HepG2 (cell line): ENCODE results near the gene TTC31. TPM values are rescaled to one million over a fixed set of nuclear protein-coding genes. Genes with fewer than 3 reads are reported as not detected.

Source experiments
- DDIT3 ChIP-seq: sonication (generic); formaldehyde crosslinking; IDR thresholded peaks from 2 replicates; pipeline ENCODE4 v1.4.0; 2020; ENCODE audit warnings: mild to moderate bottlenecking, missing genetic modification reagents
- KIAA2018 ChIP-seq: sonication (generic); formaldehyde crosslinking; IDR thresholded peaks from 2 replicates; pipeline ENCODE4 v1.5.0; 2020; ENCODE audit warnings: mild to moderate bottlenecking, missing genetic modification reagents, borderline replicate concordance
- MAFG ChIP-seq: sonication (generic); formaldehyde crosslinking; IDR thresholded peaks from 2 replicates; pipeline ENCODE4 v1.5.1; 2020; ENCODE audit warnings: mild to moderate bottlenecking, missing genetic modification reagents
- PHF21A ChIP-seq: sonication (generic); formaldehyde crosslinking; IDR thresholded peaks from 2 replicates; pipeline ENCODE4 v1.5.0; 2020; ENCODE audit warnings: mild to moderate bottlenecking, missing genetic modification reagents
- PITX1 ChIP-seq: sonication (generic); formaldehyde crosslinking; IDR thresholded peaks from 2 replicates; pipeline ENCODE4 v1.5.1; 2020; ENCODE audit warnings: mild to moderate bottlenecking, missing genetic modification reagents
- RELA ChIP-seq: sonication (generic); formaldehyde crosslinking; IDR thresholded peaks from 2 replicates; pipeline ENCODE4 v1.4.0; 2020; ENCODE audit warnings: missing genetic modification reagents
- ZBTB21 ChIP-seq: sonication (generic); formaldehyde crosslinking; IDR thresholded peaks from 2 replicates; pipeline ENCODE4 v1.4.0; 2020; ENCODE audit warnings: missing genetic modification reagents
- ZNF263 ChIP-seq: sonication (generic); formaldehyde crosslinking; IDR thresholded peaks from 2 replicates; pipeline ENCODE4 v1.4.0; 2020; ENCODE audit warnings: missing genetic modification reagents
- ZNF3 ChIP-seq: IDR thresholded peaks from 2 replicates; pipeline ENCODE4 v1.7.0; 2017; ENCODE audit warnings: inconsistent platforms
- ZNF333 ChIP-seq: sonication (generic); formaldehyde crosslinking; IDR thresholded peaks from 2 replicates; pipeline ENCODE4 v1.4.0; 2020; ENCODE audit warnings: mild to moderate bottlenecking, missing genetic modification reagents, borderline replicate concordance
- ZNF691 ChIP-seq: sonication (generic); formaldehyde crosslinking; IDR thresholded peaks from 2 replicates; pipeline ENCODE4 v1.4.0; 2020; ENCODE audit warnings: missing genetic modification reagents, low read depth, mild to moderate bottlenecking, borderline replicate concordance
- ZNF792 ChIP-seq: IDR thresholded peaks from 2 replicates; pipeline ENCODE4 v1.6.1; 2016
- ZSCAN29 ChIP-seq: sonication (generic); formaldehyde crosslinking; conservative IDR thresholded peaks from 2 replicates; pipeline ENCODE4 v1.4.0; 2020; ENCODE audit warnings: mild to moderate bottlenecking, missing genetic modification reagents
- polyA plus RNA-seq, 8 experiments: library from polyadenylated mRNA; depleted of rRNA in 3 of 8; stranded (reverse) in 7 of 8; unstranded in 1 of 8; fragments of >200 nt; fragmentation: Illumina TruSeq in 4 of 8; extraction: Trizol in 4 of 8; gene quantifications; 2 replicates each; pipeline versions ENCODE4 v1.2.1 to v1.2.3, GENCODE V29; 2011 to 2016; ENCODE audit warnings: low read depth in 4 of 8, missing spikeins in 1 of 8, mixed read lengths in 1 of 8; ENCODE audit not compliant: insufficient read depth in 1 of 8
- total RNA-seq, 5 experiments: library from RNA; depleted of rRNA; stranded (reverse); fragments of >200 nt; fragmentation: Illumina TruSeq; extraction: Trizol; gene quantifications; 2 replicates each; pipeline ENCODE4 v1.2.3, GENCODE V29; 2016; ENCODE audit warnings: low read depth in 1 of 5
- TF ChIP-seq, protein P1 (sequence below): sonication (generic); formaldehyde crosslinking; IDR thresholded peaks from 2 replicates; pipeline ENCODE4 v1.4.0; 2020; ENCODE audit warnings: missing genetic modification reagents, borderline replicate concordance
- TF ChIP-seq, protein P2 (sequence below): sonication (generic); formaldehyde crosslinking; IDR thresholded peaks from 2 replicates; pipeline ENCODE4 v1.4.0; 2020; ENCODE audit warnings: mild to moderate bottlenecking, missing genetic modification reagents, borderline replicate concordance
- TF ChIP-seq, protein P3 (sequence below): sonication (generic); formaldehyde crosslinking; IDR thresholded peaks from 2 replicates; pipeline ENCODE4 v1.9.0; 2022; ENCODE audit warnings: missing genetic modification reagents, mild to moderate bottlenecking, borderline replicate concordance

Gene TTC31
- total and polyA plus RNA-seq, 2 of the 13 experiments (the other 11 are each of a cell fraction or from before 2014, with no cell fraction given): 28.3 to 39.5 TPM

DNA sequence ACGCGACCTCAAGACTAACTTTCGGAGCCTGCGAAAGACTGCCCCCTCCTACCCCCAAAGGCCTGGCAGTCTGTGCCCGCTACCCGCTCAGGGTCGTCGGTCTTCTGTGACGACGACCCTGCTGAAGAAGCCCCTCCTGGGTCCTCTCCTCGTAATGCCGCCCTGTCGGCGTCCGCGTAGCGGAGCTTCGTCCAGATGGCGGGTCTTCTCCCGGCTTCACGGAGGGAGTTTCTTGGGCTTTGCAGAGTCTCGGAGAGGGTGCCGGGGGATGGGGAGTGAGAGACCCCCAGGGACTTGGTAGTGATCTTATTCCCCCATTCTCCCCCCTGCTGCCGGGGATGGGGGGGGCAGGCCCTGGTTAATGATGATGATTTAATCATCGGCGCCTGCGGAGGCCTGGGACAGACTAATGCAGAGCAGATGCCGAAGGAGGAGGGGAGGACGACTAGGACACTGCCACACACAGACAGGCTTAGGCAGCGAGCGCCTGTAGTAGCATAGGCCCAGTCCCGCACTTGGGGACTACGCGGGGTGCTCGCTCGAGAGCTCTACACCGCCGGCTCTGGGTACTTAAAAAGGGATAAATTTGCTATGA, 25.1 kb downstream of the TTC31 start (continued):
- TF ChIP-seq, protein P1, sequence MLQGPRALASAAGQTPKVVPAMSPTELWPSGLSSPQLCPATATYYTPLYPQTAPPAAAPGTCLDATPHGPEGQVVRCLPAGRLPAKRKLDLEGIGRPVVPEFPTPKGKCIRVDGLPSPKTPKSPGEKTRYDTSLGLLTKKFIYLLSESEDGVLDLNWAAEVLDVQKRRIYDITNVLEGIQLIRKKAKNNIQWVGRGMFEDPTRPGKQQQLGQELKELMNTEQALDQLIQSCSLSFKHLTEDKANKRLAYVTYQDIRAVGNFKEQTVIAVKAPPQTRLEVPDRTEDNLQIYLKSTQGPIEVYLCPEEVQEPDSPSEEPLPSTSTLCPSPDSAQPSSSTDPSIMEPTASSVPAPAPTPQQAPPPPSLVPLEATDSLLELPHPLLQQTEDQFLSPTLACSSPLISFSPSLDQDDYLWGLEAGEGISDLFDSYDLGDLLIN (CRISPR knock-in tag): no peak
- TF ChIP-seq, protein P2, sequence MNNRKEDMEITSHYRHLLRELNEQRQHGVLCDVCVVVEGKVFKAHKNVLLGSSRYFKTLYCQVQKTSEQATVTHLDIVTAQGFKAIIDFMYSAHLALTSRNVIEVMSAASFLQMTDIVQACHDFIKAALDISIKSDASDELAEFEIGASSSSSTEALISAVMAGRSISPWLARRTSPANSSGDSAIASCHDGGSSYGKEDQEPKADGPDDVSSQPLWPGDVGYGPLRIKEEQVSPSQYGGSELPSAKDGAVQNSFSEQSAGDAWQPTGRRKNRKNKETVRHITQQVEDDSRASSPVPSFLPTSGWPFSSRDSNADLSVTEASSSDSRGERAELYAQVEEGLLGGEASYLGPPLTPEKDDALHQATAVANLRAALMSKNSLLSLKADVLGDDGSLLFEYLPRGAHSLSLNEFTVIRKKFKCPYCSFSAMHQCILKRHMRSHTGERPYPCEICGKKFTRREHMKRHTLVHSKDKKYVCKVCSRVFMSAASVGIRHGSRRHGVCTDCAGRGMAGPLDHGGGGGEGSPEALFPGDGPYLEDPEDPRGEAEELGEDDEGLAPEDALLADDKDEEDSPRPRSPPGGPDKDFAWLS (CRISPR knock-in tag): no peak
- TF ChIP-seq RELA (CRISPR knock-in tag): no peak
- TF ChIP-seq KIAA2018: no peak
- TF ChIP-seq DDIT3 (CRISPR knock-in tag): no peak
- no peak for TF ChIP-seq PITX1
- TF ChIP-seq MAFG: no peak
- TF ChIP-seq ZNF3 (CRISPR knock-in tag): no peak
- TF ChIP-seq ZBTB21 (CRISPR knock-in tag): no peak
- TF ChIP-seq ZSCAN29: no peak
- TF ChIP-seq ZNF691 (CRISPR knock-in tag): no peak
- TF ChIP-seq ZNF263 (CRISPR knock-in tag): peak; percentile 74
- TF ChIP-seq ZNF792 (CRISPR knock-in tag): no peak
- TF ChIP-seq PHF21A (CRISPR knock-in tag): peak; percentile 19
- TF ChIP-seq, protein P3, sequence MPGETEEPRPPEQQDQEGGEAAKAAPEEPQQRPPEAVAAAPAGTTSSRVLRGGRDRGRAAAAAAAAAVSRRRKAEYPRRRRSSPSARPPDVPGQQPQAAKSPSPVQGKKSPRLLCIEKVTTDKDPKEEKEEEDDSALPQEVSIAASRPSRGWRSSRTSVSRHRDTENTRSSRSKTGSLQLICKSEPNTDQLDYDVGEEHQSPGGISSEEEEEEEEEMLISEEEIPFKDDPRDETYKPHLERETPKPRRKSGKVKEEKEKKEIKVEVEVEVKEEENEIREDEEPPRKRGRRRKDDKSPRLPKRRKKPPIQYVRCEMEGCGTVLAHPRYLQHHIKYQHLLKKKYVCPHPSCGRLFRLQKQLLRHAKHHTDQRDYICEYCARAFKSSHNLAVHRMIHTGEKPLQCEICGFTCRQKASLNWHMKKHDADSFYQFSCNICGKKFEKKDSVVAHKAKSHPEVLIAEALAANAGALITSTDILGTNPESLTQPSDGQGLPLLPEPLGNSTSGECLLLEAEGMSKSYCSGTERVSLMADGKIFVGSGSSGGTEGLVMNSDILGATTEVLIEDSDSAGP (CRISPR knock-in tag): no peak
- no peak for TF ChIP-seq ZNF333 (CRISPR knock-in tag)
